Sigmoid colon (tissue), 7 donors: ENCODE data around the gene PMVK. TPM values are rescaled to one million over a fixed set of nuclear protein-coding genes. Genes with fewer than 3 reads are reported as not detected.

Source experiments
- DNase-seq: peaks from one replicate; pipeline ENCODE4 v3.0.0-alpha.2; 2019
- H3K27ac ChIP-seq, 4 donors: fragments of 200-600 bp; sonication (generic); one replicate each; pipeline ENCODE4 v1.5.1; 2016 to 2019; ENCODE audit warnings: mild to moderate bottlenecking in 1 of 4
- H3K27me3 ChIP-seq, 3 donors: fragments of 200-600 bp; sonication (generic); one replicate each; pipeline ENCODE4 v1.5.1; 2019; ENCODE audit warnings: mild to moderate bottlenecking in 1 of 3
- H3K36me3 ChIP-seq, 4 donors: fragments of 200-600 bp; sonication (generic); one replicate each; pipeline ENCODE4 v1.5.1; 2016 to 2019
- H3K4me1 ChIP-seq, 4 donors: fragments of 200-600 bp; sonication (generic); one replicate each; pipeline ENCODE4 v1.5.1; 2017 to 2019
- H3K4me3 ChIP-seq, 4 donors: fragments of 200-600 bp; sonication (generic); one replicate each; pipeline ENCODE4 v1.5.1; 2017 to 2019; ENCODE audit warnings: mild to moderate bottlenecking in 2 of 4, moderate library complexity in 1 of 4
- H3K9me3 ChIP-seq, 4 donors: fragments of 200-600 bp in 3 of 4; sonication (generic) in 3 of 4; one replicate each; pipeline versions ENCODE4 v1.5.1 to v1.6.1; 2013 to 2019
- CTCF ChIP-seq, 4 experiments: fragments of 450-650 bp in 3 of 4; fragments of 200-600 bp in 1 of 4; IDR thresholded peaks; one replicate each; pipeline ENCODE4 v1.5.1; 2016 to 2019; ENCODE audit warnings: antibody characterized with exemption in 4 of 4, mild to moderate bottlenecking in 3 of 4, moderate library complexity in 2 of 4
- EP300 ChIP-seq, 4 donors: sonication (generic); formaldehyde crosslinking; IDR thresholded peaks; one replicate each; pipeline ENCODE4 v1.6.1; 2017; ENCODE audit warnings: antibody characterized with exemption in 4 of 4
- POLR2A ChIP-seq, 2 donors: fragments of 450-650 bp; IDR thresholded peaks; one replicate each; pipeline ENCODE4 v1.6.1; 2016; ENCODE audit warnings: antibody characterized with exemption in 2 of 2, mild to moderate bottlenecking in 2 of 2, moderate library complexity in 2 of 2
- POLR2AphosphoS5 ChIP-seq, 4 donors: sonication (generic); formaldehyde crosslinking; IDR thresholded peaks; one replicate each; pipeline ENCODE4 v1.6.1; 2017; ENCODE audit warnings: antibody characterized with exemption in 4 of 4
- WGBS, 2 donors: extraction: QIAGEN DNeasy Blood & Tissue Kit; methylation state at CpG; one replicate each; pipeline ENCODE4 v1.1.7; 2013; 5-methylcytosine and 5-hydroxymethylcytosine counted together
- intact Hi-C: fragments of 100-400 bp; cut with DNase I; formaldehyde crosslinking; loops from one replicate; pipeline ENCODE4 v1.15.1; 2023
- polyA plus RNA-seq, 3 donors: library from polyadenylated mRNA; stranded (reverse); fragments of 200-250 nt; gene quantifications; one replicate each; pipeline ENCODE4 v1.2.3, GENCODE V29; 2013
- total RNA-seq, 4 donors: library from RNA; depleted of rRNA; stranded (reverse); fragments of >200 nt; gene quantifications; one replicate each; pipeline ENCODE4 v1.1.0, GENCODE V29; 2016
- donor health status: healthy with polysubstance abuse.
- donor health status: Bipolar disorder and iron deficiency.
- donor health status: healthy.

PMVK gene
- total and polyA plus RNA-seq, 7 donors: 11.1 to 54.1 (median 19.6) TPM

- 44 to 73% methylated on average over 3 of the region's 3 CpGs for WGBS, 2 donors
Observed at GRCh38 chr1:154902938-154903566, 33.5 kb downstream of the PMVK start.

GRCh38 chr1:154901591-154901990 is 34.9 kb downstream of the PMVK start:
- H3K36me3 ChIP-seq: no peaks in the 10 kb centered on the region
- no peak for DNase-seq
- H3K27me3 ChIP-seq: no peaks in the 10 kb centered on the region
- H3K4me3 ChIP-seq: no peak overlapping the region
- H3K4me1 ChIP-seq: no peaks in the 10 kb centered on the region
- TF ChIP-seq POLR2AphosphoS5 (IDR thresholded peaks at IDR 0.05): no peak
- intact Hi-C loops: no loop called here
- 43 to 80% methylated on average over 1 of the region's 1 CpG for WGBS, 2 donors
- no peaks in the 10 kb centered on the region for H3K9me3 ChIP-seq
- no peak overlapping the region for H3K27ac ChIP-seq

More at GRCh38 chr1:154902938-154903566, 33.5 kb downstream of the PMVK start:
- no peak overlapping the region for H3K4me3 ChIP-seq
- H3K27ac ChIP-seq: no peak overlapping the region
- no peak for DNase-seq
- no peaks in the 10 kb centered on the region for H3K9me3 ChIP-seq
- TF ChIP-seq EP300 (IDR thresholded peaks at IDR 0.05): no peak
- TF ChIP-seq POLR2A (IDR thresholded peaks at IDR 0.05): no peak
- no peak for TF ChIP-seq POLR2AphosphoS5 (IDR thresholded peaks at IDR 0.05)
- TF ChIP-seq CTCF (IDR thresholded peaks at IDR 0.05): no peak
- no peaks in the 10 kb centered on the region for H3K27me3 ChIP-seq
- intact Hi-C loops: no loop called here
- no peaks in the 10 kb centered on the region for H3K36me3 ChIP-seq
- H3K4me1 ChIP-seq: no peaks in the 10 kb centered on the region

GRCh38 chr1:154899041-154899440 is 37.5 kb downstream of the PMVK start:
- no peaks in the 10 kb centered on the region for H3K36me3 ChIP-seq
- H3K9me3 ChIP-seq: no peaks in the 10 kb centered on the region
- no peaks in the 10 kb centered on the region for H3K27me3 ChIP-seq
- WGBS, 2 donors: 93 to 95% methylated on average over 6 of the region's 6 CpGs
- TF ChIP-seq POLR2AphosphoS5 (IDR thresholded peaks at IDR 0.05) (no peak), POLR2A (IDR thresholded peaks at IDR 0.05) (no peak), CTCF (IDR thresholded peaks at IDR 0.05) (no peak), EP300 (IDR thresholded peaks at IDR 0.05) (no peak)
- no peaks in the 10 kb centered on the region for H3K4me1 ChIP-seq
- no peak for DNase-seq
- intact Hi-C loops: no loop called here
- no peak overlapping the region for H3K4me3 ChIP-seq
- H3K27ac ChIP-seq: no peak overlapping the region

- DNase-seq: no peak
- no peaks in the 10 kb centered on the region for H3K9me3 ChIP-seq
- H3K27me3 ChIP-seq: no peaks in the 10 kb centered on the region
- no peak overlapping the region for H3K4me3 ChIP-seq
- H3K4me1 ChIP-seq: no peaks in the 10 kb centered on the region
- H3K36me3 ChIP-seq: no peaks in the 10 kb centered on the region
- TF ChIP-seq CTCF (IDR thresholded peaks at IDR 0.05): no peak
- TF ChIP-seq POLR2A (IDR thresholded peaks at IDR 0.05): no peak
- no peak for TF ChIP-seq EP300 (IDR thresholded peaks at IDR 0.05)
- TF ChIP-seq POLR2AphosphoS5 (IDR thresholded peaks at IDR 0.05): no peak
- no peak overlapping the region for H3K27ac ChIP-seq
- intact Hi-C loops: no loop called here
- 75 to 80% methylated on average over 10 of the region's 10 CpGs for WGBS, 2 donors
Observed at GRCh38 chr1:154896771-154897286, 39.7 kb downstream of the PMVK start.

- no peak for DNase-seq
- WGBS, 2 donors: 79% methylated on average over 7 of the region's 7 CpGs
- intact Hi-C loops: no loop called here
Observed at GRCh38 chr1:154895798-154896197, 40.7 kb downstream of the PMVK start.

More at GRCh38 chr1:154895798-154896197, 40.7 kb downstream of the PMVK start:
- no peak for TF ChIP-seq POLR2AphosphoS5 (IDR thresholded peaks at IDR 0.05)
- TF ChIP-seq POLR2A (IDR thresholded peaks at IDR 0.05): no peak
- no peak for TF ChIP-seq CTCF (IDR thresholded peaks at IDR 0.05)
- no peak for TF ChIP-seq EP300 (IDR thresholded peaks at IDR 0.05)
- no peaks in the 10 kb centered on the region for H3K36me3 ChIP-seq
- H3K27ac ChIP-seq: no peak overlapping the region
- no peak overlapping the region for H3K4me3 ChIP-seq
- no peaks in the 10 kb centered on the region for H3K9me3 ChIP-seq
- no peaks in the 10 kb centered on the region for H3K4me1 ChIP-seq
- H3K27me3 ChIP-seq: no peaks in the 10 kb centered on the region
